ENCODE results near the gene MRGPRX2. TPM values are rescaled to one million over a fixed set of nuclear protein-coding genes. Genes with fewer than 3 reads are reported as not detected.

Gene MRGPRX2
- total and polyA plus RNA-seq, 2 of the 13 experiments (the other 11 are each of a cell fraction or from before 2014, with no cell fraction given), result not detected

GRCh38 chr11:19012636-19013035, 47.9 kb downstream of the MRGPRX2 start (continued):
- TF ChIP-seq MIXL1 (CRISPR knock-in tag; IDR thresholded peaks at IDR 0.05), result no peak
- TF ChIP-seq PHF5A (CRISPR knock-in tag; IDR thresholded peaks at IDR 0.05; ENCODE audit: low read depth, unreplicated experiment), result no peak
- TF ChIP-seq ZUFSP (CRISPR knock-in tag; IDR thresholded peaks at IDR 0.05; ENCODE audit: borderline replicate concordance), result no peak

Other genes with a start within 250 kb of the MRGPRX2 start
- gene MRGPRX1, start 121.3 kb downstream of the MRGPRX2 start, total RNA-seq (2016; rRNA removed; fragmentation: Illumina TruSeq; extraction: Trizol), result not detected in 2 replicates
- not detected in 2 replicates for gene MRGPRX1, start 121.3 kb downstream of the MRGPRX2 start, polyA plus RNA-seq (2011; rRNA removed)
- gene ZDHHC13, start 56.5 kb upstream of the MRGPRX2 start, total RNA-seq (2016; rRNA removed; fragmentation: Illumina TruSeq; extraction: Trizol), result 9.4 and 11.8 TPM in 2 replicates
- gene ZDHHC13, start 56.5 kb upstream of the MRGPRX2 start, polyA plus RNA-seq (2011; rRNA removed), result 8.3 and 10.9 TPM in 2 replicates
- gene CSRP3, start 141.3 kb upstream of the MRGPRX2 start, total RNA-seq (2016; rRNA removed; fragmentation: Illumina TruSeq; extraction: Trizol), result not detected in 2 replicates
- gene CSRP3, start 141.3 kb upstream of the MRGPRX2 start, polyA plus RNA-seq (2011; rRNA removed), result not detected in 2 replicates
- 8.9 and 9.4 TPM in 2 replicates for gene E2F8, start 180.2 kb upstream of the MRGPRX2 start, total RNA-seq (2016; rRNA removed; fragmentation: Illumina TruSeq; extraction: Trizol)
- gene E2F8, start 180.2 kb upstream of the MRGPRX2 start, polyA plus RNA-seq (2011; rRNA removed), result 1.9 and 3.3 TPM in 2 replicates